Cerebellar cortex (tissue), 1 donor: ENCODE data around the gene BABAM2.
"Not testable (repeated sequence)": the region's sequence is repeated elsewhere in the genome, so short reads cannot be mapped to it uniquely, and the experiment has no call there.

Experiments used
- DNase-seq: peaks from one replicate; pipeline ENCODE4 v3.0.0-alpha.2; 2015; ENCODE audit warnings: low spot score

BABAM2 gene

DNA sequence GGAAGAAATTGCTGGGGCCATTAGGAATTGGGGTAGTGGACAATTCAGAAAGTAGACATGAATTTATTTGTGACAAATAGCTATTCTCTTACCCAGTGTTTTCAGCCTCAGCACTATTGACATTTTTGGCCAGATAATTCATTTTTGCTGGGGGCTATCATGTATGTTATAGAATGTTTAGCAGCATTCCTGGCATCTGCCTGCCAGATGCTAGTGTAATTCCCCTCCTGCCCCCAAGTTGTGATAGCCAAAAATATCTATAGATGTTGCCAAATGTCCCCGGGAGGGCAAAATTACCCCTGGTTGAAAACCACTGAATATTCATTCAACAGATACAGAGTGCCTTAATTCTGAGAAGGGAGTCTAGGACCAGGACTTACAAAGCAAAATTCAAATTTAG is 183.6 kb downstream of the BABAM2 start:
- no peak for DNase-seq

DNA sequence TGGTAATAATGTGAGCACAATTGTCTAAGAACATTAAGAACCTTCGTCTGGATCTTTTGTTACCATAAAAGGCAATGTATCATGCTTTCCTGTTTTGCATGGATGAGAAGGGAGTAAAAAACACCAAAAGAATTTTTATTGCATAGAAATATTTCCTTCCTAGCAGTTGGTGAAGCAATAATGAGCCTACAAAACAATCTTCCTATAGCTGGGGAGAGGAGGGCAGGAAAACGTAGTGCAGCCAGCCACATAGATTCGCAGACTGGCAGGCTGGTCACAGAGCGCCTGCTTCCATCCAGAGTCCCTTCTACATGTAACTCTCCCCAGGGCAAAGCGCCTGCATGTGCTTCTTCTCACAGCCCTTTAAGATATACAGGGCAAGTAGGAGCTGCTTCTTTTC is 190.4 kb downstream of the BABAM2 start:
- no peak for DNase-seq

DNA sequence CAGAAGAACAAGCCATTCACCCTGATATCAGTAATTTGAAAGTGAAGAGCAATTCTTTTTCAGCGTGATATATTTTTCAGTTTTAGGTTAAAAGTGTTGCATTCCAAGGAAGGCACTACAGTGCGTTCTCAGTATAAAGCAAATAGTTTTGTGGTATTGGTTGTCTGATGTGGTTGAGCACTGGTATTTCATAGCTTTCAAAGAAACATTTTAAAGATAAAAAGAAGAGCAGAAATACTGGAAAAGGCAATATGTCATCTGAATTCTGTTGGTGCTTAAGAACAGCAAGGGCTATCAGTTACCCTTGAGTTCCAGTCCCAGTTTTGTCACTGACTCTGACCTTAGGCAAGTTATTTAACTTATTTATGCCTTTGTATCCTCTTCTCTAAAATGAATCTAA is 191.6 kb downstream of the BABAM2 start:
- DNase-seq: no peak

DNA sequence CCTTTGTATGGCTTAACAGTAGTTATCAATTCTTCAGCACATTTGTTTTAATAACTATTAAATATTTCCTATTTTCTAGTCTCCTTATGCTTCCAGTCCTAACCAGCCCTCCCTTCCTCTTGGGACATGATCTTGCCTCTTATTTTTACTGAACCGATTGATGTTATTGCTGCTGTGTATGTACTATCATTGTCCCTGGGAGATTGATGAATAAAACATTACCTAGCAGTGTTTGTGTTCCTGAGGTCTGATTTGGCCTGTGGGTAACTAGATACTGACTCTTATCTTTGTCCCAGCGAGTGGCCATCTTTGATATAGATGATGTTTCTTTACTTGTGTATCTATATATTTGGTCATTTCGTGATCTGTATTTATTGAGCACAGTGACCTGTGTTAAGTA is 192.9 kb downstream of the BABAM2 start:
- no peak for DNase-seq

DNA sequence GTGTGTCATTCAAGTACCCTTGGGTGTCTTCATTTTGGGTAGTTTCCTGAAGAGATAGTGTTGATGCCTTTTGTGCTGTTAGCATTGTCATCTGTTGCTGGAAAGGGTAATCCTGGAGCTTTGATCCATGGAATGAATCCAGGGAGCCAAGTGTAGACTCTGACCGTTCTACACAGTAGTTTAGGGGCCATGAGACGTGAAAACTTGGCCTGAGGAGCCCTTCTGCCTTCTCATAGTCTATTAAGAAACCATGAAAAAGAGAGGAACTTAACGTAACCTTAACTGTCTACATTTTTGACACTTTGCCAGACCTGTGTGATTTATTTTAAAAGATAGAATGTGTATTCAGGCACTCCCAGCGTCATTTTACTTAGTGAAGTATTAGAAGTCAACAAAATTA is 194.0 kb downstream of the BABAM2 start:
- no peak for DNase-seq

DNA sequence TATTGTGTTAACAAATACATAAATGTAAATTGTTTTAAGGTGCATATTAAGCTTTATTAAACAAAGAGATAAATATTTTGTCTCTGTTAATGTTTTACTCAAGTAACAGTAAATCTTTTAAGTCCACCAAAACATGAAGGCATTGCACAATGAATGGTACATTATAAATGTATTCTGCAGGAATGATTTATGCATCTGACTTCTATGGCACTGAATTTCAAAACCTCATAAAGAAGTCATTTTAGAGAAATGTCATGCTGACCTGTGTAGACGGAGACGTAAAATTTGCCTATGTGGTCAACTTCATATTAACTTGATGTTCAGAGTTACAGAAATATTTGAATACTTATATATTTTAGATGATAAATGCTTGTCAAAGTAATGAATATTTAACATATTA is 194.7 kb downstream of the BABAM2 start:
- no peak for DNase-seq

DNA sequence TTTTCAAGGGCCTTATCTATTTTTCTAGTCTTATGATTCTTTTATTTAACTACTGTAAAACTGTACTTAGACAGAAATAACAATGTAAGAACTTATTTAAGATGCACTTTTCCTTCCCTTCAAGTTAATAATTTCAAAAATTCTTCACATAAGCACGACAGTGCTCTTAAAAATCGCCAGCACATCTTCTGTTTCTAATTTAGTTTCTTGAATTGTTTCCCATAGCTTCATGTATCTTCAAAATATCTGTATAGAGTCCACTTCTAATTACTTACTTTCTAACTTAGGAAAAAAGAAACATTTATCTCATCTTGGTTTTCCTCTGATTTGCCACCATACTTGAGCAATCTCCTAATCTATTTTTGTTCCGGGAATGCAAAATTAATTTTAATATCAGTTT is 196.1 kb downstream of the BABAM2 start:
- DNase-seq: no peak

DNA sequence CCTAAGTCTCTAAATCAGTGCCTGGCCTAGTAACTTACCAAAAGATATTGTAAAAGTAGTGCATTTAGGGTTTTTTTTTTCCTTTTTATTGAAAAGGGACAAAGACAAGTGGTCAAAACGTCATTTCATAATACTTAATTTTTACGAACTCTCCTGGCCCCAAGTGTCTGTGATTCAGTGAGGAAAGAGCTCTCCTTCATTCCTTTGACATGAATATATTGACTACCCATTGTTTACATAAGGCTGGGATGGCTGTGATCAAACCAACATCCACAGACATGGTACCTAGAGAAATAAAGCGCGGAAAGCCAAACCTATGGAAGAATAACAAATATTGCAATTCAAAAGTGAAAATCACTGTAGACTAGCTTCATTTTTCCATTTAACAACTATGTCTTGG is 198.4 kb downstream of the BABAM2 start:
- DNase-seq: no peak

DNA sequence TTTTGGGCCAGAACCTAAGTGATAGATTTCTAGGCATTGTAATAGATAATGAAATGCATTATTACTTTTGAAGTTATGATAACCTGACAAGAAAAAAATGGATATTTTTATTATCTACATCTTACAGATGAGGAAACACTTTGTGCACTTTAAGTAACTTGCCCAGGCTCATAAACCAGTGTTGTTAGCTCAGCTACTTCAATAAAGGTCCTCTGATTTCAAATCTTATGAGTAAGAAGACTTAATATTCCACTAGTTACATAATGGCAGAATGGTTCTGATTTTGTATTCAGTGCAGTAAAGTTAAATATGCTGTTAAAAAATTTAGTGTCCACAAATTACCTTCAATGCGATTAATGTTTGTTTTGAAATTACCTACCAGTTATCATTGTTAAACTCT is 199.0 kb downstream of the BABAM2 start:
- no peak for DNase-seq

DNA sequence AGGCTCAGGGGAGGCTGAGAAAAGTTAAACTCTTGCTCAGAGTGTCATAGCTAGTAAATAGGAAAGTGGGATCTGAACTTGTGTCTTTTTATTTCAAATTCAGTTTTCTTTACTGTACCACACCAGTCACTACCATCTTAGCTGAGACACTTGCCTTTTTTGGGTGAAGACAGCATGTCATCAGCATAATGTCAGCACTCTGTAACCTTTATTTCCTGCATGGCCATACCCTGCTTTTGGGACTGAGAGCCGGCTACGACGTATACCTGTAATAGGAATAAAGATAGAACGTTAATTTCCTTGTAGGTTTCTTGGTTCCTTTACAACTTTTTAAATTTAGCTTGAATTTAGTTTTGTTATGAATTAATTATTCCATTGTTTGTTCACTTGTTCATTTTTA is 202.8 kb downstream of the BABAM2 start:
- no peak for DNase-seq

DNA sequence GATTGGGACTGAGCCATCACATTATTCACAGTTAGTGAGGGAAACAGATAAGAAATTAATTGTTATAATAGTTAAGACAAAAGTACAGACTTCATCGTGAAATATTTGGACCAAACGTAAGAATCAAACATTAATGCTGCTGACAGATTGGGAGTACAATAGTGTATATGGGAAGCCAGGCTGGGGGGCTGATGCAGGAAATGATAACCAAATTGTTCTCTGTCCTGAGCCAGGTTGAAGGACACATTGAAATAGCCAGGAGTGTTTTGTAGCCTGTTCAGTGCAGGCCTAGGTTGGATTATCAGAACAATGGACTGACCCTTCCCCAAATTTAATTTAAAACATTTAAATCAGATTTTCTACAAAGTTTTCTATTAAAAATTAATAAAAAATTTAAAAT is 203.2 kb downstream of the BABAM2 start:
- DNase-seq: no peak

DNA sequence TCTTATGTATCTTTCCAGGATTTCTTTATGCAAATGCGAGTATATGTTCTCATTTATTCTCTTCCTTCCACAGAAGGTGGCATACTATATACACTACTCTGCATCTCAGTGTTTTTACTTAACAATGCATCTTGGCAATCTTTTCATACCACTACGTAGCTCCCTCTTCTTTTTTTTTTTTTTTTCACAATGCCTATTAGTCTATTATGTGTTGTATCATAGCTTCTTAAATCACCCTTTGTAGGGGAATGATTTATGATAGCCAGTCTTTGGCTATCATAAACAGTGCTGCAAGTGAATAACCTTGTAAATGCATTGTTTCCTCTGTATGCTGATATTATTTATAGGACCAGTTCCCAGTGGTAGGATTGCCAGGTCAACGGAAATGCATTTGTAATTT is 204.2 kb downstream of the BABAM2 start:
- no peak for DNase-seq

DNA sequence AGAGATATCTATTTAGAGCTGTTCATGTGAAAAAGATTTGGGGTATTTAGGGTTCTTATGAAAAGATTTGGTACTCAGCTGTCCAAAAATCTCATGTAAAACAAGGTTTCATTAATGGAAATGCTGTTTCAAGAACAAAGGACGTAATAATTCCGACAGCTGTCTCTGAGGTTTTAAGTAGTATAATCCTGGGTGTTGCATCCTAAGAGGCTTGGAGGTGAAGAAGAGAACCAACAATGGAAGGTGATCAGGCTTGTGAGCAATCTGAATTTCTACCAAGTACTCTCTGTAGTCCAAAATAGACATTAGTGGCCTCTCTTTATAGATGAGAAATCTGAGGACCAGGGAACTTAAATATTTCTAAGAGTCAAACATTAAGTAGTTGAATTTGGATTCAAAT is 205.1 kb downstream of the BABAM2 start:
- DNase-seq: no peak

DNA sequence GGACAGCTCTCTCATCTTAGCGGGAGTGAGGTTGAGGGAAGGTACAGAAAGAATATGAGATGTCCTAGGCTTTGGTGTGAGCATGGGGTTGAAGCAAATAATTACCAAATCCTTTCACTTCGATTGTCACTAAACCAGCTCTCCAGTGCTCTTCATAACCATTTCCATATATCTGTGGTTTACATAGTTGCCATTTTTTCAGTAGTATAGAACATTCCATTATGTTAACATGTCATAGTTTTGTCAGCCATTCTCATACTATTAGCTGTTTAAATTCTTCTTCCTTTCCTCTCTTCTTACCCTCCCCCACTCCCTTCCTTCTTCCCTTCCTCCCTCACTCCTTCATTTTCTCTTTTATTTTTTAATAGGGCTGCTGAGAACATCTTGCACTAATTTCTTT is 205.9 kb downstream of the BABAM2 start:
- DNase-seq: no peak

DNA sequence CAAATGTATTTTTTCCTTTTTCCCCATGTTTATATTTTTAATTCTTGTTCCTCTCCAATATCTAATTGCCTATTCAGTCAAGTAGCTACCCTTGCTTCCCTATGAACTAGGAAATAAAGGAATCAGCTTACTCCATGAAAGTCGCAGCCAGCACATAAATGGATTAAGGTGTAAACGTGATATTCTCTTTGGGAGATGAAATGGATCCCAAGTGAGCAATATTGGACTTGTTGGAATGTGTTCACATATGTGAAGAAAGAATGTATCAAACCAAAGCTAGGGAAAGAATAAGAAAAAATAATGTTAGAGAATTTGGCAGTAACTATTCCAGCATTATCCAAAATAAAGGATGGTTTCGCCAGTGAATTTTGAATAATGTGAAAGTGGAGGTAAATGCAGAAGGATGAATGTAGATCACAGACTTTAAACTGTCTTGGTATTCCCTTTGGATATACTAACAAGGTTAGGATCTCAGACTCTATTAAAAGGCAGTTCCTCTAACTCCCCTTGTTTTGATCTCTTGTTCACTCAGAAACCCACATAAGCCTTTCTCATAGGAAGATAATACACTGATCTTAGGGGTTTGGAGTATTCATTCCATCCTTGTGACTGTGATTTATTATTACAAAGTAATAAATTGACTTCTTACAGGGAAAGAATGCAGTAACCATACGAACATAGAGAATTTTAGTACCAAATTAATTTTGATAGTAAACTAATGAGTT is 208.1 kb downstream of the BABAM2 start:
- DNase-seq: no peak

DNA sequence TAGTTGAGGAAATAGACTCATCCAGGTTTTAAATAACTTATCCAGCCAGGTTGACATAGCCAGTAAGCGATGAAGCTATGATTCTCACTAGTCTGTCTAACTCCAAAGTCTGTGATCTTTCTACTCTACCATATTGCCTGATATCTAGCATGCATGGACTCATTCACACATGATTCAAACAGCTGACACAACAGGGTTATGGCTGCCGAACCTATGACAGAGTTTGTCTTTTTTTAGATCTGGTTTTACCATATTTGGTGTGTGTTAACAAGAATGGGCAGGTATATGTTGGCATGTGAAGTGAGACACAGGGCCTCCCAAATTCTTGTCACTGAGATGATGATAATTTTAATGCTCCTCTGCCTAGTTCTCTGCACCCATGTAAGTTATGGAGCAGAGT is 210.6 kb downstream of the BABAM2 start:
- no peak for DNase-seq

DNA sequence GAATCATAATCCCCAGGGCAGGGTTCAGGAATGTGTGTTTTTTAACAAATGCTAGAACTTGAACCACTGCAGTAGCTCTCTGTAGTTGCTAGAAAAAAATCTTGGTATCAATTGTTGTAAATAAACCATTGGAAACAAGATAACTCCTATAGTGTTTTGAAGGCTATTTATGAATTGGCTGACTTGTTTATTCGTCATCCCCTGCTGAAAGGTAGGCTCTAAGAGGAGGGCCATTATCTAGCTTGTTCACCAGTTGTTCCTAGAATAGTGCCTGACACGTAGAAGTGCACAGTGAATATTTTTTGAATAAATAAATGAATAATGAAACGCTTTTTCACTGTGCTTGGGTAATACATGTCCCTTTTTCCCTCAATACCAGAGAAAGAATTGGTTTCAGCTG is 211.4 kb downstream of the BABAM2 start:
- no peak for DNase-seq

DNA sequence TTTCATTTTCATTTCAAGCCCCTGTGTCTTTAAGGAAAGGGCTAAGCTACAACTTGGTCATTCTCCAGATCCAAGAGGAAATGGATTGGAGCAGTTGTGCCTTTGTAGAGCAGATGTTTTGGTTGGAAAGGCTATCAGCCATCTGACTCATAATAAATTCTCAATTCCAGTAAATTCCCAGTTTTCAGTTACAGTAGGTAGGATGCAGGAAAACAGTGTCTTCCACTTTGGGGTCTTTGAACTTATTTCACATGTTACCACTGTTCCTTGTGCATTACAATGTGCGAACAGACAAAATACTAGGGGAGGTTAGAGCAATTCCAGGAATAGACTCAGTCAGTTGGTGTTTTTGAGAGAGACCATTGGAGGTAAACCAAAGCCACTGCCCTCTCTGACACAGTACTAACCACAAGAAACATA is 211.9 kb downstream of the BABAM2 start:
- DNase-seq: no peak

DNA sequence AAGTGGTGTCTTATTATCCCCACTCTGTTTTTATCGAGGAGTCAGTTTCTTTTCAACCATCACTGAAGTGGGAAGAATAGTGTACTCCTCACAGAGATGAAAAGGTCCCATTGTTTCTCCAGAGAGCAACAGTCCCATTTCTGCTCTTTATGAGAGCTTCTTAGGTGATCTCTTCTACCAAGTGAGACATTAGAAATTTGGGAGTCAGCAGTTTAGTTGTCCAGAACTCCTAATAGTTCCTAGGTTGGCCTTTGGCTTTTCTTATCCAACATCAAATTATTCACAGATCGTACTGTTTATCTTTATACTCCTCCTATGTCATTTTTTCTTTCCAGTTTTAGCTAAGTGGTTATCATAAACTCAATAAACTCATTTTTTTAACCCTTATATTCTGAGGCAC is 213.1 kb downstream of the BABAM2 start:
- DNase-seq: no peak

DNA sequence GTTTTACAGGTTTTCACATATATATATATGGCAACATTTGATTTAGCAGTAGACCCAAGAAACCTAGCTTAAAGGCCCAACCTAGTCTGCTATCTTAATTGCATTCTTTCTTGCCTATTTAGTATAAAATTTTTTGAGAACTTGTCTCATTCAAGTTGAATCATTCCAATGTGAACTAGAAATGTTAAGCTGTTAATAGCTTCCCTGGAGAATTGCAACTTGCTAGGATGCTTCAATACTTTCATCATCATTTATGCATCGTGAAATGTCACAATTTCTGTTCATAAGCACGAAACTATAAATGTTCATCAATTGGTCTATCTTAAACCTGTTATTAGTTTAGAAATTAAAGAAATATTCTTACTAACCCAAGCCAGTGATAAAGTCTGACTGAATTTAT is 217.6 kb downstream of the BABAM2 start:
- no peak for DNase-seq

DNA sequence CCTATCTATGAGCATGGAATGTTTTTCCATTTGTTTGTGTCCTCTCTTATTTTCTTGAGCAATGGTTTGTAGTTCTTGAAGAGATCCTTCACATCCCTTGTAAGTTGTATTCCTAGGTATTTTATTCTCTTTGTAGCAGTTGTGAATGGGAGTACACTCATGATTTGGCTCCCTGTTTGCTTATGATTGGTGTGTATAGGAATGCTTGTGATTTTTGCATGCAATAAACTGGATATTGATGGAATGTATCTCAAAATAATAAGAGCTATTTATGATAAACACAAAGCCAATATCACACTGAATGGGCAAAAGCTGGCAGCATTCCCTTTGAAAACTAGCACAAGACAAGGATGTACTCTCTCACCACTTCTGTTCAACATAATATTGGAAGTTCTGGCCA is 223.2 kb downstream of the BABAM2 start:
- not testable (repeated sequence) for DNase-seq

DNA sequence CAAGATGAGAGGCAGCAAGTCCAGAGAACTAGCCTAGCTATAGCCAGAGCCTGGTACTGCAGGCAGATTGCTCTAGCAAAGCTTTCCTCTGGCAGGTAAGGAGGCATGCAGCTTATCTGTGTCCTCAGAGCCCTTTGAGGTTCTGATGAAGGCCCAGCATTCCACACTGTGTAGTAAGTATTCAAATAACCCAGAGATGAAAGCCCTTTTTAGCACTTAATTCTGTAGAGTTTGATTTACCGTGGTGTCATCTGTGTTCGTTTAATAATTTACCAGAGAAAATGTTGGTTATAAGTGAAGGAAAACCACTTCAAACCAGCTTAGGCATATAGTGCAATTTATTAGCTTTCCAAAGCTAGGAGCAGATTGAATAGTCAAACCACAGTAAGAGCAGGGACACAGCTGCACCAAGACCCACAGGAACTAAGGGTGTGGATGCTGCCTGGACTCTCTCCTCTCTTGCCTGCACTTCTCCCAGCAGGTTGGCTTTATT is 226.6 kb downstream of the BABAM2 start:
- DNase-seq: no peak

DNA sequence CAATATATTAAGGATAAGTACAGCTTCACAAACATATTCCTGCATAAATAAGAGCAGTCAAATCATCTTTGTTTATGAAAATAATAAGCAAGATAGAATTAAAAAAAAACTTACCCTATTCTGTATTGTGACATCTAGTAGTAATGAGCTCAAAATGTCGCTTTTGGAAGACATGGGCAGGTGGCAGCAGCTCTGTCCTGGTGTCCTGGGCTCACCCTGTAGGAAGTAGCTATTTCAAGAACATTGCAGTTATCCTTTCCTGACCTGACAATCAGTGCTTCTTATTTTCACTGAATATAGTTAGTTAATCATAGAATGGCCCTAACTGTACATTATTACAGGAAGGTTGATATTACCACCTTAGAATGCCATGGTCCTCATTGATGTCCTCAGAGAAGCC is 229.1 kb downstream of the BABAM2 start:
- peak; percentile 5 for DNase-seq

DNA sequence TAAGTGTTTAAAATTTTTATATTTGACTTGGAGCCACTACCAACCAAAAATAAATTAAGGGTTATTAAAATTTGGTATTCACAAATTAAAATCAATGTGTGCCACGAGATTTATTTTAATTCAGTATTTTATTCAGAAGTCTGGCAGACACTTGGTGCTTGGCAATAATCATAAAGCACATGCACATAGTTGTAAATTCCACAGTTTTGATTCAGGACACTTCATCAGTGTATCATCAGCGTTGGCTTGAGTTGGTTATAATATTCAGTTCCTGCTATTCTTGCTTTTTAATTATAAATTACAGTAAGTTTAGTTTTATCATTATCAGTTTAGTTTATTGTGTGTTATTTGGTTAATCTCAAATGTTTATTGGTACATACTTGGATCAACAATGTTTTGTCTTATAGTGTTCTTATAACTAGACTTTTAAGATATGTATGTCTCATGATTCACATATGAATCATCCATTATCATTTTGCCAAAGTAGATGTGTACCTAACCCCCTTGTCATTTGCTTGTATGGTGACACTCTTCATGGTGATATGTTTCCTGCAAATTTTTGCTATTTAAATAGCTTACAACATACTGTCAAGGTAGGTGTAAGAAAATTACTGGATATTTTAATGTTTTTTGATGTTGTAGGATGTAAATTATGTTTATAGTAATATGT is 237.9 kb downstream of the BABAM2 start:
- no peak for DNase-seq
